ENCODE data around the gene TMEM259. TPM values are rescaled to one million over a fixed set of nuclear protein-coding genes. Genes with fewer than 3 reads are reported as not detected.

The TMEM259 gene
- total and polyA plus RNA-seq, 2 donors (not counting 3 experiments of a cell fraction or from before 2014, with no cell fraction given) = 142 to 297 TPM

DNA sequence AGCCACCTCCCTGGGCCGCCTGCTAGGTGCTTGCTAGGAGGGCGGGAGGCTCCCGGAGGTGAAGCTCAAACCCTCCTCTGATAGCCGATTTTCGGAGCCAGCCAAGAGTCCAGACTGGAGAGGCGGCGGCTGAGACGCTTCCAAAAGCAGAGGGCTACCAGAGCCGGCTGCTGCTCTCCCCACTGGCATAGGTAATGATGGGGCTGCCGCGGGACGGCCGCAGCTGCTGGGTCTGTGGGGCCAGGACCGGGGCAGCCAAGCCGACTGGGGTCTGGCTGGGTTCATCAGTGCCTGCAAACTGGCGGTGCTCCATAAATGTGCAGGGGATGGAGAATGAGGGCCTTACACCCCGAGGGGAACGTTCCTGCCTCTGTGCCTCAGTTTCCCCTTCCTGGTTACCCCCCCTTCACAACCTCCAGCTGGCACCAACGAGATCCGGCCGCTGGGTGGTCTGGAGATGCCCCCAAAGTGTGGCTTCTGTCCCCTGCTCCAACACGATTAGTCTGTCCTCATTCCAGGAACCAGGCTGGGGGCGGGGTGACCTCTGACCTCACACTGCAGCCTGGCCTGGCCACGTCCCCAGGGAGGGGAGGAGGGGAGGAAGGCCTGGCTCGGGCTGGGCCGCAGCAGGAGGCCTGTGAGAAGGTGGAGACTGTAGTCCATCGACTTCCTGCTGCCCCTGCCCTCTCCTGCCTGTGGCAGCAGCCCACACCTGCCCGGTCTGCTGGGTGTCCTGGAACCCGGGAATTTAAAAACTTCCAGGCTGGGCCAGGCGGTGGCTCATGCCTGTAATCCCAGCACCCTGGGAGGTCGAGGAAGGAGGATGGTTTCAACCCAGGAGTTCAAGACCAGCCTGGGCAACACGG, 40.6 kb downstream of the TMEM259 start:
- no peak overlapping the region for H3K4me2 ChIP-seq (ENCODE audit: insufficient read depth, low read length)

More for the DNA sequence above, 40.6 kb downstream of the TMEM259 start:
- dilution Hi-C loops (cut with MboI; ENCODE audit: extremely low pct_ligation_motif_present, low sequenced_read_pairs) = no loop called here
- ChIA-PET POLR2A (no interaction called here), CTCF (interaction anchor here (0.6 to 2.1 kb wide), 2 partner anchors 57 to 58 kb away, joined by 3 to 29 read pairs; no protein-coding TSS in a partner anchor)
- no TSS peak for BruUV-seq (replicated peaks)
- no peak overlapping the region for H2AFZ ChIP-seq (ENCODE audit: low read depth, low read length)
- TF ChIP-seq, protein P1, sequence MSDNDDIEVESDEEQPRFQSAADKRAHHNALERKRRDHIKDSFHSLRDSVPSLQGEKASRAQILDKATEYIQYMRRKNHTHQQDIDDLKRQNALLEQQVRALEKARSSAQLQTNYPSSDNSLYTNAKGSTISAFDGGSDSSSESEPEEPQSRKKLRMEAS (IDR thresholded peaks at IDR 0.05; ENCODE audit: insufficient read depth, insufficient read length) = no peak
- TF ChIP-seq, protein P2, sequence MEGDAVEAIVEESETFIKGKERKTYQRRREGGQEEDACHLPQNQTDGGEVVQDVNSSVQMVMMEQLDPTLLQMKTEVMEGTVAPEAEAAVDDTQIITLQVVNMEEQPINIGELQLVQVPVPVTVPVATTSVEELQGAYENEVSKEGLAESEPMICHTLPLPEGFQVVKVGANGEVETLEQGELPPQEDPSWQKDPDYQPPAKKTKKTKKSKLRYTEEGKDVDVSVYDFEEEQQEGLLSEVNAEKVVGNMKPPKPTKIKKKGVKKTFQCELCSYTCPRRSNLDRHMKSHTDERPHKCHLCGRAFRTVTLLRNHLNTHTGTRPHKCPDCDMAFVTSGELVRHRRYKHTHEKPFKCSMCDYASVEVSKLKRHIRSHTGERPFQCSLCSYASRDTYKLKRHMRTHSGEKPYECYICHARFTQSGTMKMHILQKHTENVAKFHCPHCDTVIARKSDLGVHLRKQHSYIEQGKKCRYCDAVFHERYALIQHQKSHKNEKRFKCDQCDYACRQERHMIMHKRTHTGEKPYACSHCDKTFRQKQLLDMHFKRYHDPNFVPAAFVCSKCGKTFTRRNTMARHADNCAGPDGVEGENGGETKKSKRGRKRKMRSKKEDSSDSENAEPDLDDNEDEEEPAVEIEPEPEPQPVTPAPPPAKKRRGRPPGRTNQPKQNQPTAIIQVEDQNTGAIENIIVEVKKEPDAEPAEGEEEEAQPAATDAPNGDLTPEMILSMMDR (IDR thresholded peaks at IDR 0.05; ENCODE audit: extremely low read depth in 1 of 2, insufficient read depth in 1 of 2, low read depth in 1 of 2, low read length in 2 of 2) = no peak
- intact Hi-C loops (cut with micrococcal nuclease) = no loop called here
- H3K9me1 ChIP-seq (replicated peaks; ENCODE audit: control insufficient read depth, extremely low read depth, insufficient read depth, low read length) = no peaks in the 10 kb centered on the region
- DNase-seq (ENCODE audit: low read depth, low spot score) = no peak
- no peaks in the 10 kb centered on the region for H3K27me3 ChIP-seq (ENCODE audit: control insufficient read depth in 2 of 2, insufficient read depth in 2 of 2, low read length in 2 of 2)
- peaks cover 7% of the 10 kb centered on the region for H3K79me2 ChIP-seq (ENCODE audit: control insufficient read depth, insufficient read depth, low read length)
- no peaks in the 10 kb centered on the region for H4K20me1 ChIP-seq (replicated peaks; ENCODE audit: control insufficient read depth, extremely low read depth, insufficient read depth, low read length)
- no peak overlapping the region for H3K4me3 ChIP-seq (replicated peaks in 1 of 3; ENCODE audit: insufficient read depth in 1 of 3, low read depth in 1 of 3, low read length in 3 of 3)
- no peak overlapping the region for H3K27ac ChIP-seq (ENCODE audit: insufficient read depth, low read depth, low read length)
- H3K4me1 ChIP-seq (ENCODE audit: control insufficient read depth, extremely low read depth, insufficient read depth, low read length) = peaks cover 11% of the 10 kb centered on the region
- H3K9me3 ChIP-seq (replicated peaks; ENCODE audit: control insufficient read depth, insufficient read depth, low read length) = no peaks in the 10 kb centered on the region
- FAIRE-seq = no peak
- no peak overlapping the region for H3K9ac ChIP-seq (replicated peaks; ENCODE audit: extremely low read depth, insufficient read depth, low read length)
- no peaks in the 10 kb centered on the region for H3K36me3 ChIP-seq (ENCODE audit: control insufficient read depth in 2 of 2, extremely low read depth in 1 of 2, insufficient read depth in 2 of 2, low read length in 2 of 2)
